ENCODE measurements around the gene TPCN2. TPM values are rescaled to one million over a fixed set of nuclear protein-coding genes. Genes with fewer than 3 reads are reported as not detected.

Gene TPCN2
- total and polyA plus RNA-seq, 3 experiments from 2014 or later = 4.0 to 12.9 (median 12.3) TPM

DNA sequence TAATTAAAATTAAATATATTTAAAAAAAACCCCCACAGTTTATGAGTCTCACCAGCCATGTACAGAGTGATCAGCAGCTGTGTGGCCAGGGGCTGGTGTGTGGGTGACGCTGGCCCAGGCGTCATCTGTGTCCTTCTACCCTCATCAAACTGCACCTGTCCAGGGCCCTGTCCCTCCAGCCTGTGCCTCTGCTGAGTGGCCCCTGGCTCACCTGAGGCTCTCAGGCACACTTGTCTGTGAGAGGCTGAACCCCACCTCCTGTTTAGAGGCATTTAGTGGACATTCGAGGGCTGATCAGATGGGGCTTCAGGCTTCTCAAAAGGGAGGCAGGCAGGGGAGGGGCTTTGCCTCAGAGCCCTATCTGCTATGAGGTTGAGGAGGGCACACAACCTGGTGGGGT lies 77.1 kb downstream of the TPCN2 start:
- Mint-ChIP-seq H3K36me3 (no peaks in the 10 kb centered on the region), H3K9me3 (peaks cover 5 to 10% (median 9%) of the 10 kb centered on the region in 5 donors), H3K4me3 (no peak overlapping the region), H3K27ac (no peak overlapping the region), H3K4me1 (peaks cover 13 to 30% (median 17%) of the 10 kb centered on the region in 3 donors), H3K27me3 (peaks cover 5% of the 10 kb centered on the region in 2 donors)
- POLR2A ChIA-PET = no interaction called here
- peaks cover 45% of the 10 kb centered on the region for H3K4me1 ChIP-seq (ENCODE audit: insufficient read depth, low read length)
- no peak overlapping the region for H3K4me3 ChIP-seq (ENCODE audit: low read length)
- DNase-seq = no peak
- no peak overlapping the region for H3K27ac ChIP-seq (ENCODE audit: low read depth, low read length)
- CTCF ChIA-PET = no interaction called here
- no peaks in the 10 kb centered on the region for H3K27me3 ChIP-seq (ENCODE audit: insufficient read depth, low read length, poor library complexity, severe bottlenecking)
- no peaks in the 10 kb centered on the region for H3K36me3 ChIP-seq (ENCODE audit: insufficient read depth, low read length)
- H3K9me3 ChIP-seq (ENCODE audit: low read length) = no peaks in the 10 kb centered on the region

DNA sequence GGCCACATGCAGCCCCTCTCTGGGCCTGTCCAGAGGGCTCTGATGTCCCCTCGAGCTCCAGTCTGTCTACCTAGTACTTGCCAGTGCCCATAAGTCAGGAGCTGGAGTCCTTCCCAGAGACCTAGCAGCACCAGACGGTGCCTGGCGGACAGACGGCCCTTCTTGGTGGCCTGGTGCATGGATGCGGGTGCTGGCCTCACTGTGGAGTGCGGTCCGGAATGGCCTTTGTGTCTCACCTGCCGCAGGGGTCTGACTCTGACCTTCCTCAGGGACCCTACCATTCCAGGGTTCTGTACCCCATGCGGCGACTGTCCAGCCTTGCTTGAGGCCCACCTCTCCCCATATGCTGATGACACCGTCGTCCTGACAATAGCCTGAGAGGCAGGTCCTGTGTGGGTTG lies 77.6 kb downstream of the TPCN2 start:
- no peak for DNase-seq
- H3K36me3 Mint-ChIP-seq = no peaks in the 10 kb centered on the region
- no peak overlapping the region for H3K4me3 ChIP-seq (ENCODE audit: low read length)
- POLR2A ChIA-PET = no interaction called here
- H3K4me3 Mint-ChIP-seq = no peak overlapping the region
- H3K27me3 ChIP-seq (ENCODE audit: insufficient read depth, low read length, poor library complexity, severe bottlenecking) = no peaks in the 10 kb centered on the region
- H3K4me1 Mint-ChIP-seq = peaks cover 13 to 27% (median 20%) of the 10 kb centered on the region in 3 donors
- H3K36me3 ChIP-seq (ENCODE audit: insufficient read depth, low read length) = no peaks in the 10 kb centered on the region
- no peak overlapping the region for H3K27ac ChIP-seq (ENCODE audit: low read depth, low read length)
- no peaks in the 10 kb centered on the region for H3K9me3 ChIP-seq (ENCODE audit: low read length)
- CTCF ChIA-PET = interaction anchor here (1.2 kb wide), 1 partner anchor 163 kb away, joined by 3 read pairs; no protein-coding TSS in a partner anchor
- H3K9me3 Mint-ChIP-seq = peaks cover 5 to 10% (median 9%) of the 10 kb centered on the region in 5 donors
- peaks cover 45% of the 10 kb centered on the region for H3K4me1 ChIP-seq (ENCODE audit: insufficient read depth, low read length)
- H3K27me3 Mint-ChIP-seq = peaks cover 2 to 5% of the 10 kb centered on the region in 2 donors
- H3K27ac Mint-ChIP-seq = no peak overlapping the region

DNA sequence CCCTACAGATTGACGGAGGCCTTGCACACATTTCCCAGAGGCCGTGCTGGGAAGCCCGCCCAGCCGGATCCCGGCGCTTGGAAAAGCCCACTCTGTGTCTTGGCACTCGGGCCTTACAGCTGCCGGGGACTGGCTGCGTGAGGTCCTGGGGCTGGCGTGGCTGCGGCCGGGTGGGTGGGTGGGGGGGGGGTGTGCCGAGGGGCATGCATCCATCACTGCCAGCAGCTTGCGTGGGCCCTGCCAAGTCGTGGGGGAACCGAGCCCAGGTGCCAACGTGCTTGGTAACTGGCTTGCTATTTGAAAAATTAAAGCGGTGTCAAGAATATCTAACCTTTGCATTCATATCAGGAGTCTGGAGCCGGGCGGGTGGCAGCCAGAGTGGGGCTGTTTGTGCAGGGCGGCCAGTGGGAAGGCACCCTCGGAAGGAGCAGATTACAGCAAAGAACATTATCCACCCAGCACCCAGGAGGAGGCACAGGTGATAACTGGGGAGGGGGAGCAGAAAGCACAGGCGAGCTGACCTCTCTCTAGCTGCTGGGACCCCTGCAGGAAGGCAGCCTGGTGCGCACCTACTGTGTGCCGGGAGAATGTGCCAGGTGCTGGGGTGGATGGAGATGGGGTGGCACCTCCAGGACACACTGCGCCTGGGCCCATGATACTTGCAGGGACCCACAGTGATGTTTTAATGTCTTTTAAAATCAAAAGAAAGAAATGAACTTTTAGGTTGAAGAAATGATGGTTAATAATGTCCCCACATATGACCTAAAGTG lies 78.5 kb downstream of the TPCN2 start:
- H3K27ac Mint-ChIP-seq = no peak overlapping the region
- no peak overlapping the region for H3K4me3 Mint-ChIP-seq
- no peaks in the 10 kb centered on the region for H3K9me3 ChIP-seq (ENCODE audit: low read length)
- no peak overlapping the region for H3K4me3 ChIP-seq (ENCODE audit: low read length)
- DNase-seq = no peak
- H3K4me1 Mint-ChIP-seq = peaks cover 13 to 21% (median 19%) of the 10 kb centered on the region in 3 donors
- H3K36me3 ChIP-seq (ENCODE audit: insufficient read depth, low read length) = no peaks in the 10 kb centered on the region
- H3K27ac ChIP-seq (ENCODE audit: low read depth, low read length) = no peak overlapping the region
- H3K27me3 Mint-ChIP-seq = peaks cover 0 to 5% of the 10 kb centered on the region in 2 donors
- H3K36me3 Mint-ChIP-seq = no peaks in the 10 kb centered on the region
- POLR2A ChIA-PET = no interaction called here
- no peaks in the 10 kb centered on the region for H3K27me3 ChIP-seq (ENCODE audit: insufficient read depth, low read length, poor library complexity, severe bottlenecking)
- peaks cover 5 to 10% (median 9%) of the 10 kb centered on the region in 5 donors for H3K9me3 Mint-ChIP-seq
- CTCF ChIA-PET = interaction anchor here (1.2 kb wide), 1 partner anchor 164 kb away, joined by 3 read pairs; no protein-coding TSS in a partner anchor
- H3K4me1 ChIP-seq (ENCODE audit: insufficient read depth, low read length) = peaks cover 39% of the 10 kb centered on the region

DNA sequence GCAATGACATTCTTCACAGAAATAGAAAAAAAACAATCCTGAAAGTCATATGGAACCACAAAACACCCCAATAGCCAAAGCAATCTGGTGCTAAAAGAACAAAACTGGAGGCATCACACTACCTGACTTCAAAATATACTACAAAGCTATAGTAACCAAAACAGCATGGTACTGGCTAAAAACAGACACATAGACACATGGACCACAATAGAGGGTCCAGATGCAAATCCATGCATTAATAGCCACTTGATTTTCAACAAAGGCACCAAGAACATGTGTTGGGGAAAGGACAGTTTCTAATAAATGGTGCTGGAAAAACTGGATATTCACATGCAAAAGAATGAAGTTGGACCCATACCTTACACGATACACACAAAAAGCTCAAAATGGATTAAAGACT lies 79.2 kb downstream of the TPCN2 start:
- Histone ChIP-seq H3K9me3 (ENCODE audit: low read length) (no peaks in the 10 kb centered on the region), H3K27me3 (ENCODE audit: insufficient read depth, low read length, poor library complexity, severe bottlenecking) (no peaks in the 10 kb centered on the region), H3K4me1 (ENCODE audit: insufficient read depth, low read length) (peaks cover 33% of the 10 kb centered on the region), H3K36me3 (ENCODE audit: insufficient read depth, low read length) (no peaks in the 10 kb centered on the region), H3K4me3 (ENCODE audit: low read length) (no peak overlapping the region), H3K27ac (ENCODE audit: low read depth, low read length) (no peak overlapping the region)
- Mint-ChIP-seq H3K27ac (no peak overlapping the region), H3K27me3 (peaks cover 0 to 5% of the 10 kb centered on the region in 2 donors), H3K36me3 (no peaks in the 10 kb centered on the region), H3K9me3 (peaks cover 5 to 10% (median 9%) of the 10 kb centered on the region in 5 donors), H3K4me1 (peaks cover 8 to 15% (median 12%) of the 10 kb centered on the region in 3 donors), H3K4me3 (no peak overlapping the region)
- POLR2A ChIA-PET = no interaction called here
- DNase-seq = no peak
- CTCF ChIA-PET = no interaction called here

DNA sequence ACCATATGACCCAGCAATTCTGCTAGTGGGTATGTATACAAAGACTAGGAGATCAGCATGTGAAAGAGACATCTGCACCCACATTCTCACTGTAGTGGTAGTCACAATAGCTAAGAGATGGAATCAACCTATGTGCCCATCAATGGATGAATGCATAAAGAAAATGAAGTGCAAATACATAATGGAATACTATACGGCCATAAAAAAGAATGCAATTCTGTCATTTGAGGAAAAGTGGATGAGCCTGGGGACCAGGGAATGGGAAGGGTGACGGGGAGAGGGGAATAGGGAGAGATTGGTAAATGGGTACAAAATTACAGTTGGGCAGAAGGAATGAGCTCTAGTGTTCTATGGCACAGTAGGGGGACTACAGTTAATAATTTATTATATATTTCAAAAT lies 80.3 kb downstream of the TPCN2 start:
- peaks cover 4 to 9% (median 5%) of the 10 kb centered on the region in 3 donors for H3K4me1 Mint-ChIP-seq

DNA sequence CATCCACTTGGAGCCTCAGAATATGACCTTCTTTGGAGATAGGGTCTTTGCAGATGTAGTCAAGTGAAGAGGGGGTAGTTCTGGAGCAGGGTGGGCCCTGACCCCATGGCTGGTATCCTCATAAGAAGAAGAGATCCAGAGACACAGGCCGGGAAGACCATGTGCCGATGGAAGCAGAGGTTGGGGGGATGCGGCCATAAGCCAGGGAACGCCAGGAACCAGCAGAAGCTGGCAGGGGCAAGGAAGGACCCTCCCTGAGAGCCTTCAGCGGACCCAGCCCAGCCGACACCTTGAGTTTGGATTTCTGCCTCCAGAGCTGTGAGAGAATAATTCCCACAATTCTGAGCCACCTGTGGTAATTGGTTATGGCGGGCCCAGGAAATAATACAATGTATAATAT lies 80.9 kb downstream of the TPCN2 start:
- Histone ChIP-seq H3K4me1 (ENCODE audit: insufficient read depth, low read length) (peaks cover 17% of the 10 kb centered on the region), H3K9me3 (ENCODE audit: low read length) (no peaks in the 10 kb centered on the region), H3K27ac (ENCODE audit: low read depth, low read length) (no peak overlapping the region), H3K36me3 (ENCODE audit: insufficient read depth, low read length) (no peaks in the 10 kb centered on the region), H3K4me3 (ENCODE audit: low read length) (no peak overlapping the region), H3K27me3 (ENCODE audit: insufficient read depth, low read length, poor library complexity, severe bottlenecking) (no peaks in the 10 kb centered on the region)
- no peaks in the 10 kb centered on the region for H3K36me3 Mint-ChIP-seq
- H3K4me3 Mint-ChIP-seq = no peak overlapping the region
- POLR2A ChIA-PET = no interaction called here
- CTCF ChIA-PET = no interaction called here
- H3K4me1 Mint-ChIP-seq = peaks cover 0 to 4% (median 0%) of the 10 kb centered on the region in 3 donors
- H3K27ac Mint-ChIP-seq = no peak overlapping the region
- no peak for DNase-seq
- peaks cover 0 to 5% of the 10 kb centered on the region in 2 donors for H3K27me3 Mint-ChIP-seq
- H3K9me3 Mint-ChIP-seq = peaks cover 7 to 13% (median 10%) of the 10 kb centered on the region in 5 donors

More for the DNA sequence above, 80.3 kb downstream of the TPCN2 start:
- no peak overlapping the region for H3K4me3 Mint-ChIP-seq
- DNase-seq = no peak
- Histone ChIP-seq H3K4me1 (ENCODE audit: insufficient read depth, low read length) (peaks cover 21% of the 10 kb centered on the region), H3K4me3 (ENCODE audit: low read length) (no peak overlapping the region), H3K36me3 (ENCODE audit: insufficient read depth, low read length) (no peaks in the 10 kb centered on the region), H3K27me3 (ENCODE audit: insufficient read depth, low read length, poor library complexity, severe bottlenecking) (no peaks in the 10 kb centered on the region), H3K9me3 (ENCODE audit: low read length) (no peaks in the 10 kb centered on the region), H3K27ac (ENCODE audit: low read depth, low read length) (no peak overlapping the region)
- CTCF ChIA-PET = no interaction called here
- no peaks in the 10 kb centered on the region for H3K36me3 Mint-ChIP-seq
- peaks cover 7 to 13% (median 10%) of the 10 kb centered on the region in 5 donors for H3K9me3 Mint-ChIP-seq
- peaks cover 0 to 5% of the 10 kb centered on the region in 2 donors for H3K27me3 Mint-ChIP-seq
- H3K27ac Mint-ChIP-seq = no peak overlapping the region
- POLR2A ChIA-PET = no interaction called here

DNA sequence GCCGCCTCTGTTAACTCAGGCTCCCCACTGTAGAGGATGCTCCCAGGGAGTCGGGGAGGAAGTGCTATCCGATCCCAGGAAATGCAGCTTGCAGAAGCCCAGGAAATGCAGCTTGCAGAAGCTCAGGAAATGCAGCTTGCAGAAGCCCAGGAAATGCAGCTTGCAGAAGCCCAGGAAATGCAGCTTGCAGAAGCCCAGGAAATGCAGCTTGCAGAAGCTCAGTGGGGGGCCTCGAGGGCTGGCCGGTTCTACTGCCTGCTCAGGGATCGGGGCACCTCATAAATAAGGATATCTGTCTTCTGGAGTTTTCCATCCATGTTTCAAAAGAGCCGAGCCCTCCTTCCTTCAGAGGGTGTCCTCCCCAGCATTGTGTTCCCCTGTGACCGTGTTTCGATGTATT lies 81.9 kb downstream of the TPCN2 start:
- no peaks in the 10 kb centered on the region for H3K9me3 ChIP-seq (ENCODE audit: low read length)
- no peaks in the 10 kb centered on the region for H3K36me3 ChIP-seq (ENCODE audit: insufficient read depth, low read length)
- H3K4me3 Mint-ChIP-seq = no peak overlapping the region
- peaks cover 12% of the 10 kb centered on the region for H3K4me1 ChIP-seq (ENCODE audit: insufficient read depth, low read length)
- peaks cover 7 to 13% (median 10%) of the 10 kb centered on the region in 5 donors for H3K9me3 Mint-ChIP-seq
- no peak overlapping the region for H3K4me3 ChIP-seq (ENCODE audit: low read length)
- DNase-seq = no peak
- POLR2A ChIA-PET = no interaction called here
- H3K36me3 Mint-ChIP-seq = no peaks in the 10 kb centered on the region
- no peaks in the 10 kb centered on the region for H3K27me3 ChIP-seq (ENCODE audit: insufficient read depth, low read length, poor library complexity, severe bottlenecking)
- CTCF ChIA-PET = no interaction called here
- no peak overlapping the region for H3K27ac Mint-ChIP-seq
- H3K27ac ChIP-seq (ENCODE audit: low read depth, low read length) = no peak overlapping the region
- peaks cover 0 to 6% of the 10 kb centered on the region in 2 donors for H3K27me3 Mint-ChIP-seq
- H3K4me1 Mint-ChIP-seq = peaks cover 0 to 4% (median 0%) of the 10 kb centered on the region in 3 donors

DNA sequence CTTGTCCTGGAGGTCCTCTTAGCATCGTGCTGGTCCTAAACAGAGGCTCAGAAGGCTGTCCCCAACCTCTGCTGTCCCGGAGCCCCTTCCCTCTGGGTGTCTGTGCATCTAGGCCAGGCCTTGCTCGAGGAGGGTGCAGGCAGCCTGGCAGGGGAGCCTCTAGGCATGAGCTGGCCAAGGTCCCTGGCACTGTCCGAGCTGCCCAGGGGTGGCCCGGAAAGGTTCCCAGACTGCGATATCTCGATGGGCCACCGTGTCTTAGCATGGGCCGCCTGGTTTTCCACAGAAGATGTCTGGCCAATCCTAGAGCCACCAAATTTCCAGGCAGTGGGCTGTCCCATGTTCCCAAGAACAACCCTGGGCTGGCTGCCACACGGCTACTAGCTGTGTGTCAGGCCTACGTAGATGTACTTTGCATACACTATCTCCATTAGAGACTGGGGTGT lies 82.4 kb downstream of the TPCN2 start:
- ChIA-PET POLR2A (no interaction called here), CTCF (no interaction called here)
- Histone ChIP-seq H3K27me3 (ENCODE audit: insufficient read depth, low read length, poor library complexity, severe bottlenecking) (no peaks in the 10 kb centered on the region), H3K4me1 (ENCODE audit: insufficient read depth, low read length) (peaks cover 12% of the 10 kb centered on the region), H3K4me3 (ENCODE audit: low read length) (no peak overlapping the region), H3K27ac (ENCODE audit: low read depth, low read length) (no peak overlapping the region), H3K36me3 (ENCODE audit: insufficient read depth, low read length) (no peaks in the 10 kb centered on the region), H3K9me3 (ENCODE audit: low read length) (no peaks in the 10 kb centered on the region)
- peaks cover 0 to 7% (median 0%) of the 10 kb centered on the region in 3 donors for H3K4me1 Mint-ChIP-seq
- H3K4me3 Mint-ChIP-seq = no peak overlapping the region
- H3K9me3 Mint-ChIP-seq = peaks cover 7 to 13% (median 10%) of the 10 kb centered on the region in 5 donors
- no peak overlapping the region for H3K27ac Mint-ChIP-seq
- H3K36me3 Mint-ChIP-seq = no peaks in the 10 kb centered on the region
- peaks cover 2 to 6% of the 10 kb centered on the region in 2 donors for H3K27me3 Mint-ChIP-seq
- DNase-seq = no peak
